ENCODE data around the gene ADAMTS6. TPM values are rescaled to one million over a fixed set of nuclear protein-coding genes. Genes with fewer than 3 reads are reported as not detected.

The ADAMTS6 gene
- total RNA-seq, 1 donor from 2014 or later = 16.7 TPM

- TF ChIP-seq CTCF (IDR thresholded peaks at IDR 0.05; ENCODE audit: unreplicated experiment) = no peak
- Mint-ChIP-seq H3K4me1 (ENCODE audit: unreplicated experiment) (peaks cover 3% of the 10 kb centered on the region), H3K4me3 (ENCODE audit: unreplicated experiment) (no peak overlapping the region), H3K27ac (ENCODE audit: unreplicated experiment) (no peak overlapping the region), H3K36me3 (ENCODE audit: low read depth, unreplicated experiment) (peaks cover 4% of the 10 kb centered on the region), H3K27me3 (ENCODE audit: unreplicated experiment) (no peaks in the 10 kb centered on the region), H3K9me3 (ENCODE audit: unreplicated experiment) (no peaks in the 10 kb centered on the region)
- DNase-seq (ENCODE audit: low spot score) = no peak
Observed at GRCh38 chr5:65192331-65192730, 289.4 kb downstream of the ADAMTS6 start.

DNA sequence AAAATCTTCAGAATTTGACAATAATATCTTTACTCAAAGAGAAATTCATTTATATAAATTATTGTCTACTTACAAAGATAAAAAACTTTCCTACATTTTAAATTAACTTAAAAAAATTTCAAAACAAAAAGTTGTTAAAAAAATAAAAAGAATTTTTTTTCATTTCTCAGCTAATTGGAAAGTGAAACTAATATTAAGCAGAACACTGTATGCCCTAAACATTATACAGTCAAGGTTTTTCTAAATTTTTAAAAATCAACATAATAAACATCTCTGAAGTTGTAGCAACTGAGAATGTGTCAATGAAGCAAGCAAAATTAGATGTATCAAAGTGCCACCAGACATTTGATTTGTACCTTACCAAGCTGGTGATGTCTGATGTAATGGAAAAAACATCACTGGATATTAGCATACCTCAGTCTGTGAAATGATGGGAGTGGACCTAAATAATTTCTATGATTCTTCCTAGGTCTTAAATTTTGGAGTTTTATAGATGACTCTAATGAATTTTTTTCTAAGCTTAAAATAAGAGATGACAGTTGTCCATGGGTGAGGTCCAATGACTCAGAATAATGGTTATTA, 290.1 kb downstream of the ADAMTS6 start:
- Mint-ChIP-seq H3K9me3 (ENCODE audit: unreplicated experiment) (no peaks in the 10 kb centered on the region), H3K27ac (ENCODE audit: unreplicated experiment) (no peak overlapping the region), H3K4me1 (ENCODE audit: unreplicated experiment) (peaks cover 9% of the 10 kb centered on the region), H3K36me3 (ENCODE audit: low read depth, unreplicated experiment) (peaks cover 4% of the 10 kb centered on the region), H3K27me3 (ENCODE audit: unreplicated experiment) (no peaks in the 10 kb centered on the region), H3K4me3 (ENCODE audit: unreplicated experiment) (no peak overlapping the region)
- no peak for TF ChIP-seq CTCF (IDR thresholded peaks at IDR 0.05; ENCODE audit: unreplicated experiment)
- no peak for DNase-seq (ENCODE audit: low spot score)

DNA sequence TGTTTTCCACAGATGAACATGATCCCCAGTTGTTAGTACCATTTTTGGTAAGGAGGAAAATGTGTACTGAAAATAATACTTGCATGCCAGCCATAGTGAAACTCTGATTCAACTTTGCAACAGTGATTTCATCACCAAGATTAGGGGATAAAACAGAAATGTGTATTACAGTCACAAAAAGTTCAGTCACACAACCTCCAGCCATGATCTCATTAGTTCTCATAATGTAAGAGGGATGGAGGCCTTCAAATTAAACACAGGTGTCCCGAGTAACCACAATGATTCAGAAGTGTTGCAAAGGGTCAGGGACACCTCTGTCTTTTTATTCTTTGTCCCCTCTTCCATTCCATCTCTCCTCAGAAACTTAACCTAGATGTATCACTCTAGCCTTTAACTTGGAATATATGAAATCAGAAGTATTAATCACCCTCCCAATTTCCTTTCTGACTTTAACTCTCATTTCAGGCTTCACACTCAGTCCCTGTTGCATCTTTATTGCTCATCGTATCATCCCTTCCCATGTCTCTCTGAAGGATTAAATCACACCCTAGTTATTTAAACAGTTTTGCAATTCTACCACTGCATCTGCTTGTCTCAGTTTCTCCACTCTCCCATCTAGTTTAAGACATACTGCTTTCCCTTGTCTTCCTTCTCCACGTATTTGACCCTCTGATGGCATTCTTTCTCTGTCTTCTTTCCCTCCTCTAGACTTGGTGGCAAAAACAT, 291.2 kb downstream of the ADAMTS6 start:
- Mint-ChIP-seq H3K36me3 (ENCODE audit: low read depth, unreplicated experiment) (peaks cover 4% of the 10 kb centered on the region), H3K4me3 (ENCODE audit: unreplicated experiment) (no peak overlapping the region), H3K27me3 (ENCODE audit: unreplicated experiment) (peaks cover 3% of the 10 kb centered on the region), H3K4me1 (ENCODE audit: unreplicated experiment) (peaks cover 13% of the 10 kb centered on the region), H3K27ac (ENCODE audit: unreplicated experiment) (no peak overlapping the region), H3K9me3 (ENCODE audit: unreplicated experiment) (no peaks in the 10 kb centered on the region)
- TF ChIP-seq CTCF (IDR thresholded peaks at IDR 0.05; ENCODE audit: unreplicated experiment) = no peak
- no peak for DNase-seq (ENCODE audit: low spot score)

DNA sequence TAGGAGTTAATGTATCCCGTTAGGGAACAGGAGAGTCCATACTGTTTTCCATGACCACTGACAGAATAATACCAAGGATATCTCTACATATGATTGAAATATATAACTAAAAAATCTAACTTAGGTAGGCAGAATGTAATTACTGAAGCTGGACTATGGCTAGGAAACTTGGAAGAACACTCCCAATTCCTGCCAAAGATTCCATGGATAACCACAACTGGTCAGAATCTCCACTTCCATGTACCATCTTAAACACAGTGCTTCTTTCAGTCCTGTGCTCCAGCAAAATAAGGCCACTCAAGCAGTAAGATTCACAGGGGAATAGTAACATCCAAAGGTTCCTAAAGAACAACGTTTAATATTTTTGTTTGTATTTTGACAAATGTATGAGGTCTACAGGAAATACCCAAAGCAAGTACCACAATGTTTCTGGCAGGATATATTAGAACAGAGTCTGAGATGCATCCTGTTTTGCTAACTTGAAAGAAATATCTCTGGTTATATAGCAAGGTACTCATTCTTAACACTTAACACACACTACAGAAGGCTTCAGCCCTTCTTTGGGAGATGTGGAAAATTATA, 295.0 kb downstream of the ADAMTS6 start:
- Mint-ChIP-seq H3K9me3 (ENCODE audit: unreplicated experiment) (no peaks in the 10 kb centered on the region), H3K4me1 (ENCODE audit: unreplicated experiment) (peaks cover 18% of the 10 kb centered on the region), H3K36me3 (ENCODE audit: low read depth, unreplicated experiment) (peaks cover 4% of the 10 kb centered on the region), H3K27ac (ENCODE audit: unreplicated experiment) (peak overlapping the region; percentile 61), H3K27me3 (ENCODE audit: unreplicated experiment) (peaks cover 3% of the 10 kb centered on the region), H3K4me3 (ENCODE audit: unreplicated experiment) (no peak overlapping the region)
- no peak for DNase-seq (ENCODE audit: low spot score)
- TF ChIP-seq CTCF (IDR thresholded peaks at IDR 0.05; ENCODE audit: unreplicated experiment) = no peak

GRCh38 chr5:65185468-65185867, 296.3 kb downstream of the ADAMTS6 start:
- Mint-ChIP-seq H3K4me1 (ENCODE audit: unreplicated experiment) (peaks cover 18% of the 10 kb centered on the region), H3K9me3 (ENCODE audit: unreplicated experiment) (no peaks in the 10 kb centered on the region), H3K36me3 (ENCODE audit: low read depth, unreplicated experiment) (peaks cover 4% of the 10 kb centered on the region), H3K27me3 (ENCODE audit: unreplicated experiment) (peaks cover 3% of the 10 kb centered on the region), H3K27ac (ENCODE audit: unreplicated experiment) (no peak overlapping the region), H3K4me3 (ENCODE audit: unreplicated experiment) (no peak overlapping the region)
- DNase-seq (ENCODE audit: low spot score) = no peak
- TF ChIP-seq CTCF (IDR thresholded peaks at IDR 0.05; ENCODE audit: unreplicated experiment) = no peak
